ENCODE measurements around the gene FAS. TPM values are rescaled to one million over a fixed set of nuclear protein-coding genes. Genes with fewer than 3 reads are reported as not detected.

The FAS gene
- polyA plus RNA-seq, 1 donor (not counting 4 experiments of a cell fraction or from before 2014, with no cell fraction given): 44.8 TPM

GRCh38 chr10:89042562-89042961, 52.0 kb downstream of the FAS start:
- no peaks in the 10 kb centered on the region for H3K27me3 ChIP-seq (ENCODE audit: control insufficient read depth, extremely low read depth, insufficient read depth, low read length)
- no peaks in the 10 kb centered on the region for H3K9me1 ChIP-seq (ENCODE audit: control insufficient read depth, extremely low read depth, insufficient read depth, low read length)
- no peaks in the 10 kb centered on the region for H3K36me3 ChIP-seq (ENCODE audit: control insufficient read depth in 2 of 2, extremely low read depth in 1 of 2, insufficient read depth in 2 of 2, low read length in 2 of 2)
- H2AFZ ChIP-seq (ENCODE audit: control insufficient read depth, low read length): peak overlapping the region; percentile 35
- no peaks in the 10 kb centered on the region for H3K79me2 ChIP-seq (ENCODE audit: control insufficient read depth, insufficient read depth, low read length)
- TF ChIP-seq EZH2 (IDR thresholded peaks at IDR 0.05; ENCODE audit: low read length) (no peak), CTCF (optimal IDR thresholded peaks at IDR 0.05 in 1 of 3, IDR thresholded peaks at IDR 0.05 in 1 of 3, conservative IDR thresholded peaks at IDR 0.05 in 1 of 3; ENCODE audit: extremely low read depth in 1 of 3, insufficient read depth in 2 of 3, low read length in 3 of 3) (no peak)
- FAIRE-seq (peak; percentile 100), DNase-seq (ENCODE audit: low read depth, low spot score) (peak; percentile 89)
- H4K20me1 ChIP-seq (ENCODE audit: control insufficient read depth, extremely low read depth, insufficient read depth, low read length): no peaks in the 10 kb centered on the region
- H3K4me2 ChIP-seq (ENCODE audit: control insufficient read depth, extremely low read depth, insufficient read depth, low read depth, low read length): peak overlapping the region; percentile 47
- no peak overlapping the region for H3K4me3 ChIP-seq (ENCODE audit: control insufficient read depth in 2 of 3, extremely low read depth in 1 of 3, insufficient read depth in 2 of 3, low read depth in 1 of 3, low read length in 3 of 3)
- H3K4me1 ChIP-seq (ENCODE audit: control insufficient read depth, extremely low read depth, insufficient read depth, low read length): peaks cover 21% of the 10 kb centered on the region
- no peak overlapping the region for H3K9ac ChIP-seq (ENCODE audit: control insufficient read depth, extremely low read depth, insufficient read depth, low read length)
- dilution Hi-C loops (cut with MboI; ENCODE audit: extremely low pct_ligation_motif_present, low sequenced_read_pairs): no loop called here
- H3K9me3 ChIP-seq (ENCODE audit: control insufficient read depth, low read depth, low read length): no peaks in the 10 kb centered on the region
- H3K27ac ChIP-seq (ENCODE audit: control insufficient read depth, insufficient read depth, low read length): peak overlapping the region; percentile 38

- H3K79me2 ChIP-seq (ENCODE audit: control insufficient read depth, insufficient read depth, low read length): no peaks in the 10 kb centered on the region
- H3K9ac ChIP-seq (ENCODE audit: control insufficient read depth, extremely low read depth, insufficient read depth, low read length): no peak overlapping the region
- no peak overlapping the region for H3K4me3 ChIP-seq (ENCODE audit: control insufficient read depth in 2 of 3, extremely low read depth in 1 of 3, insufficient read depth in 2 of 3, low read depth in 1 of 3, low read length in 3 of 3)
- H3K27me3 ChIP-seq (ENCODE audit: control insufficient read depth, extremely low read depth, insufficient read depth, low read length): no peaks in the 10 kb centered on the region
- peak overlapping the region; percentile 35 for H2AFZ ChIP-seq (ENCODE audit: control insufficient read depth, low read length)
- TF ChIP-seq CTCF (optimal IDR thresholded peaks at IDR 0.05 in 1 of 3, IDR thresholded peaks at IDR 0.05 in 1 of 3, conservative IDR thresholded peaks at IDR 0.05 in 1 of 3; ENCODE audit: extremely low read depth in 1 of 3, insufficient read depth in 2 of 3, low read length in 3 of 3) (no peak), EZH2 (IDR thresholded peaks at IDR 0.05; ENCODE audit: low read length) (no peak)
- H3K4me1 ChIP-seq (ENCODE audit: control insufficient read depth, extremely low read depth, insufficient read depth, low read length): peaks cover 21% of the 10 kb centered on the region
- FAIRE-seq (no peak), DNase-seq (ENCODE audit: low read depth, low spot score) (no peak)
- H3K4me2 ChIP-seq (ENCODE audit: control insufficient read depth, extremely low read depth, insufficient read depth, low read depth, low read length): peak overlapping the region; percentile 47
- H3K9me3 ChIP-seq (ENCODE audit: control insufficient read depth, low read depth, low read length): no peaks in the 10 kb centered on the region
- dilution Hi-C loops (cut with MboI; ENCODE audit: extremely low pct_ligation_motif_present, low sequenced_read_pairs): no loop called here
- no peaks in the 10 kb centered on the region for H3K36me3 ChIP-seq (ENCODE audit: control insufficient read depth in 2 of 2, extremely low read depth in 1 of 2, insufficient read depth in 2 of 2, low read length in 2 of 2)
- no peaks in the 10 kb centered on the region for H4K20me1 ChIP-seq (ENCODE audit: control insufficient read depth, extremely low read depth, insufficient read depth, low read length)
- H3K9me1 ChIP-seq (ENCODE audit: control insufficient read depth, extremely low read depth, insufficient read depth, low read length): no peaks in the 10 kb centered on the region
- peak overlapping the region; percentile 38 for H3K27ac ChIP-seq (ENCODE audit: control insufficient read depth, insufficient read depth, low read length)
Observed at GRCh38 chr10:89043052-89043451, 52.5 kb downstream of the FAS start.
